CD4-positive, alpha-beta T cell treated with Interleukin-21 for 1 hour (primary cell): Measurements from ENCODE around the gene MSRB1.
"Not testable (repeated sequence)": the region's sequence is repeated elsewhere in the genome, so short reads cannot be mapped to it uniquely, and the experiment has no call there.

Experiments
- DNase-seq: peaks from one replicate; pipeline ENCODE4 v3.0.0-alpha.2; 2020

The MSRB1 gene

DNA sequence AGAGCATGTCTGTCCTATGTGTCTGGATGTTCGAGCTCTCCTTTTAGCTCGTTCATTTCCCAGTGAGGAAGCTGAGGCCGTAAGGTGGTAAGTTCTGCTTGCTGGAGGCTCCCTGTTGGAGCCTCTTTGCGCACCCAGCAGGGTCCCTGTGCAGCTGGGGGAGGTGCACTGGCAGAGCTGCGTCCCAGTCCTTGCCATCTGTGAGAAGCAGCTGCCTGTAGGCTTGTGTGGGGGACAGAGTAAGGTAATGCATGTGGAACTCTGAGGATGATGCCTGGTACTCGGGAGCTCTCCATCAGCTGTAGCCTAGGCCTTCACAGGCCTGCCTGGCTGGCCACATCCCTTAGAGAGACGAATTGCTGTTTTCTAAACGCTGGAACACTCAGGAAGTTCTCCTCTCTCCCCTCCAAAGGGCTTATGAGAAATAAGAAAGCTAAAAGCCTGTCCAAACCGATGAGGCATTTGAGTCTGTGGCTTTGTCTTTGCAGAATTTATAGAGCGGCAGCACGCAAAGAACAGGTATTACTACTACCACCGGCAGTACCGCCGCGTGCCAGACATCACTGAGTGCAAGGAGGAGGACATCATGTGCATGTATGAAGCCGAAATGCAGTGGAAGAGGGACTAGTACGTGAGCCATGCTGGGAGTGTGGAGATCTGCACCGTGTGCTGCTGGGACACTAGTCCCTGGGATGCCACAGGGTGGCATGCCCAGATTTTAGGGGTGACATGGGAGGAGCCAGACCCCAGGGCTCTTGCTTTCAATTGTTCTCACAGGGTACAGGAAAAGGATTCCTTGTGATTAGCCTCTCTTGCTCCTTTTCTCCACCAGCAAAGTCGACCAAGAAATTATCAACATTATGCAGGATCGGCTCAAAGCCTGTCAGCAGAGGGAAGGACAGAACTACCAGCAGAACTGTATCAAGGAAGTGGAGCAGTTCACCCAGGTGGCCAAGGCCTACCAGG, 17.9 kb upstream of the MSRB1 start:
- peak; percentile 49 for DNase-seq

DNA sequence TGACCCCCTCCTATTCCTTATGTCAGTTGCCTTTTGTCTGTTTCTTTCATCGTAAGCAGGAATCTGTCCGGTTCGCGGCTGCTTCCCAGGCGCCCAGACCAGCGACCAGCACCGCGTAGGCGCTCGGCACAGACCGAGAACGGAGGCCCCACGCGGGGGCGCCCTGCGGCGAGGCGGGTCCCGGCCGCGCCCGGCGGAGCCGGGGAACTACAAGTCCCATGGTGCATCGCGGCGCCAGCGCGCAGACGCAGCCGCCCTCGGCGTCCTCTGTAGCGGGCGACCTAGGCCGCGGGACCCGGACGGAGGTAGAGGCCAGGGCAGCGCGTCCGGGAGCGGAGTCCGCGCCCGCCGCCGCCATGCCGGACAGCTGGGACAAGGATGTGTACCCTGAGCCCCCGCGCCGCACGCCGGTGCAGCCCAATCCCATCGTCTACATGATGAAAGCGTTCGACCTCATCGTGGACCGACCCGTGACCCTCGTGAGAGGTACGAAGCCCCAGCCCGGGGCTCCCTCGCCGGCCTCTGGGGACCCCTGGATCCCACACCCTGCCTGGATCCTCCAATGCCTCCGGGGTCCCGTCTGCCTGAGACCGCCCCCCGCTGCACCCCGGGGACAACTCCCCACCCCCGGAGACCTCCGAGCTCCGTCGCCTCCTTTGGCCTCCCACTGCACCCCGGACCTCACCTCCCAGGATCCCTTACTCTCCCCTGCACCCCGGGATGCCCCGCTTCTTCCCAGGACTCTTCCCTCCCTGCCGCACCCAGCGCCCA, 16.5 kb upstream of the MSRB1 start, which contains the start of gene NDUFB10:
Gene NDUFB10, plus strand, starts transcription at position 270 of the 771 bp plus-strand sequence. Its CDS starts 87 bp downstream, at position 357.
- DNase-seq: peak; percentile 91

DNA sequence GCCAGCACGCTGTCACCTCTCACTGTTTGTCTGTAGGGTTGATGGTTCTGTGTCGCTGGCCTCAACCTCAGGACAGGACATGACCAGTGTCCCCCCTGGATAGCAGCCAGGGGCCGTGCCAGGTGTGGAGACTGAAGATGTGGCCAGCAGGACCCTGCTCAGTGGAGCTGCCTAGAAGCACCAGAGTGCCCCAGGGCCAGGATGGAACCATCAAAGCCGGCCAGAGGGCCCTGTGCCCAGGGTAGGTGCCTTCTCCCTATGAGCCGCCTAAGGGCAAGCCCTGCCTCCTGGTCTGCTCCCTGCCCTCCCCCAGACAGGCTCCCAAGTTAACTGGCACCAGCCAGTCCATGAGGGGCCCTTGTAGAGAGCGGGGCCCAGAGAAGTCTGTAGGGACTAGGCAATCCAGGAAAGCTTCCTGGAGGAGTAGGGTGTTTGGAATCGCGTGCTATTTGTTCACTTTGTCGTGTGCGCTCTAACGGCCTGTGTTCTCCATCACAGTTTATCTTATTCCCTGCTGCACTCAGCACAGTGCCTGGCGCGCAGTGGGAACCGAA, 15.8 kb upstream of the MSRB1 start:
- DNase-seq: no peak

DNA sequence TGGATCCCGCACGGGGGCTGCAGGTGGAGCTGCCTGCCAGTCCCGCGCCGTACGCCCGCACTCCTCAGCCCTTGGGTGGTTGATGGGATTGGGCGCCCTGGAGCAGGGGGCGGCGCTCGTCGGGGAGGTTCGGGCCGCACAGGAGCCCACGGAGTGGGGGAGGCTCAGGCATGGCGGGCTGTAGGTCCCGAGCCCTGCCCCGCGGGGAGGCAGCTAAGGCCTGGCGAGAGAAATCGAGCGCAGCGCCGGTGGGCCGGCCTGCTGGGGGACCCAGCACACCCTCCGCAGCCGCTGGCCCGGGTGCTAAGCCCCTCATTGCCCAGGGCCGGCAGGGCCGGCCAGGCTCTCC, 15.1 kb upstream of the MSRB1 start:
- not testable (repeated sequence) for DNase-seq

DNA sequence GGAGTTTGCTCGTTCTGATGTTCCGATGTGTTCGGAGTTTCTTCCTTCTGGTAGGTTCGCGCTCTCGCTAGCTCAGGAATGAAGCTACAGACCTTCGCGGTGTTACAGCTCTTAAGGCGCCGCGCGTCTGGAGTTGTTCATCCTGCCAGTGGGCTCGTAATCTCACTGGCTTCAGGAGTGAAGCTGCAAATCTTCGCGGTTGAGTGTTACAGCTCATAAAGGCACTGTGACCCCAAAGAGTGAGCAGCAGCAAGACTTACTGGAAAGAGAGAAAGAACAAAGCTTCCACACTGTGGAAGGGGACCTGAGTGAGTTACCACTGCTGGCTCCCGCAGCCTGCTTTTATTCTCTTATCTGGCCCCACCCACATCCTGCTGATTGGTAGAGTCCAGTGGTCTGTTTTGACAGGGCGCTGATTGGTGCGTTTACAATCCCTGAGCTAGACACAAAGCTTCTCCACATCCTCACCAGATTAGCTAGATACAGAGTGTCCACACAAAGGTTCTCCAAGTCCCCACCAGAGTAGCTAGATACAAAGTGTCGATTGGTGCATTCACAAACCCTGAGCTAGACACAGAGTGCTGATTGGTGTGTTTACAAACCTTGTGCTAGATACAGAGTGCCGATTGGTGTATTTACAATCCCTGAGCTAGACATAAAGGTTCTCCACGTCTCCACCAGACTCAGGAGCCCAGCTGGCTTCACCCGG, 14.6 kb upstream of the MSRB1 start:
- DNase-seq: not testable (repeated sequence)

DNA sequence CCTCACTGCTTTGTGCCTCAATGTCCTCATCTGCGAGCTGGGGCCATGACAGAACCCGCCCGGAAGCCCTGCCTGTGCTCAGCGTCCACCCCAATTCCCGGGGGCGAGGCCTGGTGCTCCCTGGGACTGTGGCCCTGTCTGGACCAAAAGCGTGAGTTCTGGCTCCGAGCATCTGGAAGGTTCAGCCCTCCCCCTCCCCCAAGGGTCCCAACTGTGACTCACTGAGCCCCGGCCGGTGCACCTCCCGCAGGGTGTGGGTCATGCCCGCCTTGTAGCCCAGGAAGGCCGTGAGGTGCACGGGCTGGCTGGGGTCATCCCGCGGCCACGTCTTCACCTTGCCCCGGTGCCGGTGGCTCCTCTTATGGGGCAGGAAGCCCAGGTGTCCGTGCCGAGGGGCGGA, 10.7 kb upstream of the MSRB1 start:
- no peak for DNase-seq

DNA sequence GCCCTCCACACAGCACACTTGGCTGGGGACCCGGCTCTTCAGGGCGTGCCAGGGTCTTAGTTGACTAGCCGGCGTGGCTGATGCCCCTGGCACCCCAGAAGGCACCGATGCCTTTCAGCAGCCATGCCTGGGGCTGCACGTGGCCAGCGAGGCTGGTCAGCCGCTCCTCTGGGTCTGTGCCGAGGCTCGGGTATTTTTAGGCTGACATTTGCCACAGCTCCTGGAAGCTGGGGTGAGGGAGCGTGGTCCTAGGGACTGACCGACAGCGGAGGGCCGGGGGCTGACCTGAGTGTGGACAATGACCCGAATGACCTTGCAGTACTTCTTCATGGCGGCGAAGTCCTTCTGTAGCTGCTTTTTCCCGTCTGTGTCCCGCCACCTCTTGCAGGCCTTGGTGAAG, 7.6 kb upstream of the MSRB1 start:
- DNase-seq: no peak

DNA sequence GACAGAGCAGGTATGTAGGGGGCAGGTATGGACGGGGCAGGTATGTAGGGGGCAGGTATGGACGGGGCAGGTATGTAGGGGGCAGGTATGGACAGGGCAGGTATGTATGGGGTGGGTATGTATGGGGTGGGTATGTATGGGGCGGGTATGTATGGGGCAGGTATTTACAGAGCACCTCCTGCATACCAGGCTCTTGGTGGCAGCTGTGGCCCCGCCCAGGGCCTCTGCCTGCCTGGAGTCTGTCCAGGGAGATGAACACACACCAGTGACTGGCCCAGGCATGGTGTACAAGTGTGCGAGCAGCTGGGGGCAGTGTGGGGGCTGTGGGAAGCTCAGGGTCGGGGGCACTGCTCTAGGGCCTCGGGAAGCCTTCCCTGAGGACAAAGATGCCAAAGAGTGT, 7.0 kb upstream of the MSRB1 start:
- no peak for DNase-seq

DNA sequence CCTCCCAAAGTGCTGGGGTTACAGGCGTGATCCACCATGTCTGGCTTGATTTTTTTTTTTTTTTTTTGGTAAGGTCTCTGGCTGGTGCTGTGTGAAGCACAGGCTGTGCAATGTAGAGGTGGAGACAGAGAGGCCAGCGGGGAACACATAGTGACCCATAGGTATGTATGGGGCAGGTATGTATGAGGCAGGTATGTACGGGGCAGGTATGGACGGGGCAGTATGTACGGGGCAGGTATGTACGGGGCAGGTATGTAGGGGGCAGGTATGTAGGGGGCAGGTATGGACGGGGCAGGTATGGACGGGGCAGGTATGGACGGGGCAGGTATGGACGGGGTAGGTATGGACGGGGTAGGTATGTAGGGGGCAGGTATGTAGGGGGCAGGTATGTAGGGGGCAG, 6.5 kb upstream of the MSRB1 start:
- DNase-seq: no peak

DNA sequence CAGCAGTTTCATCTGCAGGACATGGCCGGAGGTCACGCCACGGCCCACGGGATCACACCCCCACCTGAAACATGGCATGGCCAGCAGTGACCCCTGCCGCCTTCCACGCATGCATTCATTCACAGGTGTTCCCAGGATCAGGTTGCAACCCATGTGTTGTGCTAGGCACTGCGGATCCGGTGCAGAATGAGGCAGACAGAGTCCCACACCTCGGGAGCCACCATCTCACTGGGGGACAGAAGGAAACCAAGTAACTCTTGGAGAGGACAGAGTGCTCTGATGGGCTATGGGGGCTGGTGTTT, 4.3 kb upstream of the MSRB1 start:
- no peak for DNase-seq

DNA sequence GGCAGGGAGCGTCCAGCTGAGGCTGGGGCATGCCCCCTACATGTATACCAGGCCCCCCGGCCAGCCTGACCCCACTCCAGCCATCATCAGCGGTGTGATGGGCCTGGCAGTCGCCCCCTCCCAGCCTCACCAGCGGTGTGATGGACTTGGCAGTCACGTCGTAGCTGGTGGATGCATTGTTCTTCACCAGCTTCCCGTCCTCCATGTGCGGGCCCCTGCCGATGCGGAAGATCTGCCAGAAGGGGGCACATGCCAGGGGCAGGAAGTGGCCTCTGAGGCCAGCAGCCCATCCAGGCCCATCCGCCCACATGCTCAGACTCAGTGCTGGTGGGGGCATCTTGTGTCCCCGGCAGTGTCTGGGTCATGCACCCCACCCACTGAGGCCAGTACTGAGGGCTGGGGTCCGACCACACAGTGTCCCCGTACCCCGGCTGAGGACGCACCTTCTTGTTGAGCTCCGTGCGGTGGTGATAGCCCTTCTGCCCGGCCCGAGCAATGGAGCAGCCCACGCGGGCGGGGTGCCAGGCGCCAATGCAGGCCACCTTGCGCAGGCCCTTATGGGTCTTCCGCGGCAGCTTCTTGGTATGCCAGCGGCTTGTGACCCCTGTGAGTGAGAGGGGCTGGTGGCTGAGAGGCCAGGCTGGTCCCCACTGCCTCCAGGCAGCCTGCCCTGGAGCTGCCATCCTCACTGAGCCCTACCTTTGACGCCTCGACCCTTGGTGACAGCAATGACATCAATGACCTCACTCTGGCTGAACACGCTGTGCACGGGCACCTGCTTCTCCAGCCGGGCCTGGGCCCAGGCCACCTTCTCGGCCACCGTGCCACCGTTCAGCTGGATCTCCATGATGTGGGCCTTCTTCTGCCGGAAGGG, 3.7 kb upstream of the MSRB1 start:
- DNase-seq: no peak

DNA sequence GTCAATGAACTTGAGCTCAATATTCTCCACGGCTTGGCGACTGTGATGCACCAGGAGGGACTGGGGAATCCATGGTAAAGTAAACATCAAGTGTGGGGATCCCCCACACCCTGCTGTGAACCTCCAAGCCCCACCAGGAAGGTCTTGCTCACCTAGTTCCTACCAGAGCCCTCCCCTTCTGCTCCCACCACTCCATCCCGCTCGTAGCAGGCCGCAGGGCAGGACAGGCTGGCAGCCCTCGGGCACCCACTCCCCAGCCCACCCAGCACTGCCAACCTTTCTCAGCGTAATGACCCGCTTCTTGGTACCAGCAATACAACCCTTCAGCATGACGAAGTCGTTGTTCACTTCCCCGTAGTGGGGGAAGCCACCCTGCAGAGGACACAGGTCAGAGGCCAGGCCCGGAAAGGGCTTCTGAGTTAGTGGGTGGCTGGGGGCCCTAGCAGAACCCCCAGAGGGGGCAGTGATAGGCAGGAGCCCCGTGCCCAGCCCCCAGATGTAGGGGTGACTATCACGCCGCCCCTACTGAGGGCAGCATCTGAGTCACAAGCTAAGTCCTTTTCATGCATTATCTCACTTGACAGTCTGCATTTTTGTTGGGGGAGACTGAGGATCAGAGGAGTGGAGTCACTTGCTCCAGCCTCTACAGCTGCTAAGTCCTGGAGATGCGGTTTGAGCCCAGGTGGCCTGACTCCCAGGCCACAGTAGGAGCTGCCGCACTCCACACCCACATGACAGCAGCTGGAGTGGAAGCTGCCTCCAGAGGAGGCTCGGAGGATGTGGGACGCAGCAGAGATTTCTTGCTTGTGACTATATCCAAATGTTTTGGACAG, 2.8 kb upstream of the MSRB1 start:
- DNase-seq: no peak

DNA sequence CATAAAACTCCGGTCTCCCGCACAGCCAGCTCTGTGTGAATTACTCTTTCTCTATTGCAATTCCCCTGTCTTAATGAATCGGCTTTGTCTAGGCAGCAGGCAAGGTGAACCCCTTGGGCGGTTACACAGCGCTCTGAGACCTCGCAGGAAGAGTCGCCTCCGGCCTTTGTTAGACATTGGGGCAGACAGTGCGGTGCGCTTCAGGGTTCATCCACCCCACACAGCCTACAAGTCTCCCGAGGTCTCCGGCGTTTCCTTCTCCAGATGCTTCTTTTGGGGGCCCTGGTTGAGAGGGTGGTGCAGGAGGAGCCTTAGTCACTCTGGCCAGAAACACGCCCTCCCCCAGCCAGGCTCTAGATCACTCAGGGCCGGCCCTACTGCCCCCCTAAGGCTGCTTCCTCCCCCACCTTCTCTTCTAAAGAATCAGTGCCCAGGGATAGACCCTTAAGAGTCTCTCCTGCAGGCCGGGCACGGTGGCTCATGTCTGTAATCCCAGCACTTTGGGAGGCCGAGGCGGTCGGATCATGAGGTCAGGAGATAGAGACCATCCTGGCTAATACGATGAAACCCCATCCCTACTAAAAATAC, 1.7 kb upstream of the MSRB1 start:
- no peak for DNase-seq

DNA sequence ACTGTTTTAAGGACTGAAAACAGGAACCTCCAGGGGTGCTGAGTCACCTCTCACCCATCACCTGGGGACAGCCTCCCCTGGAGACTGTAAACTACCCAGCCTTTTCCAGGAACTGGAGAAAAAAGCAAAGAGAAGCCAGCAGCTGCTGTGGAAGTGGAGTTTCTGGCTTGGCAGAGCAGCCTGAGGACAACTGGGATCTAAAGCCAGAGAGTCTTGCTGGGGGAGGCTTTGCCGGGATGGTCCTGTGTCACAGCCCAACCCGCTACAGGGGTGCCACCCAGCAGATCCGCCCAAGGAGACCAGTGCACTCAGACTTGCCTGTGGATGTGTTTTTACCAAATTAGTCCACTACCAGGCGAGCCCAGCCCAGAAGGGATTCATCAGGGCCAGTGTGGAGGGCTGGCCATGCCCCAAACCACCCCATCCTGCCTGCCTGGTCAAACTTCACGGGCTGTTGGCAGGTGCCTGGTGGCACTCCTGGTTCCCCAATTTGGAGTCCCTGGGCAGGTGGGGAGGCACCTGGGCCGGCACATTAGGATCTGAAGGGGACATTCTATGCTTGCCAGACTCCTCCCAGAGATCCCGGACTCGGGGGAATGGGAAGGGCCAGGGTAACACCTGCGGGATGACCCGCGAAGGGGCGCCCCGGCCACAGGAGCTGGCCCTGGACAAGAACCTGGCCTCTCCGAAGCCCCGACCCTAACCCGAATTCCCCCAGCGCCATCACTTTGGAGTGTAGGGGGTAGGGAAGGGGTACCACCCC, 771 bp downstream of the MSRB1 start:
- DNase-seq: no peak

DNA sequence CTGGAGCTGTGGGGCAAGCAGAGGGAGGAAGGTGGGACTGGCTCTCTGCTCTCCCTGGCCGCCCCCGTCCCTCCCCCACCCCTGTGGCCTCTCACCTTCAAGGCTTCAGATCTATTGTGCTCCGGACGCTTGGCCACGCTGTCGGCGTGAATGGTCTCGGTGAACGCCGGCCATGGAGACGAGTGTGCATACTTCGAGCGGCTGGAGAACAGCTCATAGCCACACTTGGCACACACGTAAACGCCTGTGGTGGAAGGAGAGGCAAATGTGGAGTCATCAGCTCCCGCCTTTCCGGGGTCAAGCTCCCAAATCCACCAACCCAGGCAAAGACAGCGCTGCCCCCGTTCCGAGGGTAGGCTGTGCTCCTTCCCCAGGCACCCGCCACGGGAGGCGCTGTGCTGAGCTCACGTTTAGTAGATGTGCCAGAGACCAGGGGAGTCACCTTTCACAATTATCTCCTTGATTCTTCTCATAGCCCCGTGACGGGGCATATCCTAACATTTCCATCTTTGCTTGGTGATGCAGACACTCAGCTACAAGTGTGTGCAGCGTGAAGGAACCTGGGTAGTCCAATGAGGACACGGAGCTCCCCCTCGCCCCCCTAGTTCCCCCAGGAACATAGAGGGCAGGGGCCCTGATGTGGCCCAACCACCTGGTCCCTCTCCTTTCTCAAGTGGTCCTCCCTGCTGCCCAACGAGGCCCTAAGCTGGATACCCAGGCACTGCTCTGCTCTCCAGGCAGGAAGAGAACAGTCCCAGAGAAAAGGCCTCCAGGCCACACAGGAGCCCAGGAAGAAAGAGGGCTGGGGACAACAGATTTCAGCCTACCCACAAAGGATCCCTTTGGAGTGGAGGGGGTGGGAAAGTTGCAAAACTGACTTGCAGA, 1.6 kb downstream of the MSRB1 start:
- DNase-seq: no peak

DNA sequence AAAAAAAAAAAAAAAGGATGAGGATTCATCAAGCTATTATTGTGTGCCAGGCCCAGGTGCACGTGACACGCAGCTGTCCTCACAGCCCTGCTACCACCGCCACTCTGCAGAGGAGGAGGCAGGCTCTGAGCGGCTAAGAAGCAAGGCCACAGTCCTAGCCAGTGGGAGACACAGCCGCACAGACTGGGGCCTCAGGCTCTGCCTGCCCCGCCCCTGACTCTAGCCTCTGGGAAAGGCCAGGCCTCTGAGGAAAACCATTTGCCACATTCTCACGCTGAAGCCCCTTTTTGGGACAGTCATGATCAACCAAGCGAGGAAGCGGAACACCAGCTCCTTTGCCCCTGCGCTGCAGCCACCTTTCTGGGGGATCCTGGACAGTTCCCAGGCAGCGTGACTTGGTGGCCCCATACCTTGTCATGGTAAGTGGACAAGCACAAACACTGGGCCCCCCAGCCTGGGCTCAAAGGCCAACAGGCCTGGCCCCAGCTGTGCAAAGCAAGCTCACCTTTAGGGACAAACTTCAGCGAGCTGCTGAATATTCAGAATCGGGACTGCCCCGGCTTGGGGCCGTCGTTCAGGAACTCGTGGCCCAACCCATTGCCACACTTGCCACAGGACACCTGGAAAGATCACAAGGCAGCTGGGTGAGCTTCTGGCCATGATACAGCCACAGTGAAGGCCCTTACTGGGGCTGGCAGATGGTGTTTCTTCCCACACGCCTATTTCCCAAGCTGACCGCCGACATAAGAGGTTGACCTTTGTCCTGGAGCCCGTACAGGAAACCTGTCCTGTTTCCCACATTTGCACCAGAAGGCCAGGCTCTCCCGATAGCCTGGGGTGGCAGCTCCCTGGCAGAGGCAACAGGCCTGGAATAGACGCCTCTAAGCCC, 2.5 kb downstream of the MSRB1 start:
- DNase-seq: no peak

DNA sequence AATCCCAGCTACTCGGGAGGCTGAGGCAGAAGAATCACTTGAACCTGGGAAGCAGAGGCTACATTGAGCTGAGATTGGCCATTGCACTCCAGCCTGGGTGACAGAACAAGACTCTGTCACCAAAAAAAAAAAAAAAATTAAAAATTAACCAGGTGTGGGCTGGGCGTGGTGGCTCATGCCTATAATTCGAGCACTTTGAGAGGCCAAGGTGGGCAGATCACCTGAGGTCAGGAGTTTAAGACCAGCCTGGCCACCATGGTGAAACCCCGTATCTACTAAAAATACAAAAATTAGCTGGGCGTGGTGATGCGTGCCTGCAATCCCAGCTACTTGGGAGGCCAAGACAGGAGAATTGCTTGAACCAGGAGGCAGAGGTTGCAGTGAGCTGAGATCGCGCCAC, 3.2 kb downstream of the MSRB1 start:
- not testable (repeated sequence) for DNase-seq

DNA sequence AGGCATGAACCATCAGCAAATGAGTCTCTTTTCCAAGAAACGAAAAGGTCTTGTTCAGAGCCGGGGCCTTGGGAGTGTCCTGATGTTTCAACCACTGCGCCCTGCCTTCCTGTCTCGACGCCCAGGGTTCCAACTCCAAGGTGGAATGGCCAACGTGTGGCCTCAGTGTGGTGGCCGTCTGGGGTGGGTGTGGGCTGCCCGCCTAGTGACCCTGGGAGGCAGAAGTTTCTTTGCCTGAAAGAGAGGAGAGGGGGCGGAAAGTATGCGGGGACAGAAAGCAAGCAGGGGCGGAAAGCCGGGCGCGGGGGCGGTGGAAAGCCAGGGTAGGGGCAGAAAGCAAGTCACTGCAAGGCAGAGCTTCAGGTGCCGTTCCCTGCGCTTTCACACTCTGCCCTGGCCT, 4.1 kb downstream of the MSRB1 start:
- DNase-seq: no peak
